GM21723 (cell line): ENCODE results near the gene COL19A1.
"Not testable (repeated sequence)": the region's sequence is repeated elsewhere in the genome, so short reads cannot be mapped to it uniquely, and the experiment has no call there.

Experiments used
- ATAC-seq: cut with Tn5 transposase; IDR thresholded peaks from one replicate; pipeline ENCODE4 v1.9.1; 2021; ENCODE audit warnings: mild to moderate bottlenecking, moderate library complexity; ENCODE audit not compliant: unreplicated experiment

The COL19A1 gene

GRCh38 chr6:69866351-69866769, at the start of gene COL19A1:
COL19A1 (plus strand) TSS chr6:69866556; CDS start chr6:69879568, 13,012 bp downstream.
- peak; percentile 63 for ATAC-seq

- ATAC-seq: peak; percentile 38
Measured at GRCh38 chr6:69816569-69816968, 49.8 kb upstream of the COL19A1 start.

GRCh38 chr6:69817358-69817757, 49.0 kb upstream of the COL19A1 start:
- ATAC-seq: no peak

- ATAC-seq: no peak
Measured at GRCh38 chr6:69818223-69818930, 48.0 kb upstream of the COL19A1 start.

- ATAC-seq: no peak
Measured at GRCh38 chr6:69819138-69819537, 47.2 kb upstream of the COL19A1 start.

GRCh38 chr6:69820018-69820417, 46.3 kb upstream of the COL19A1 start:
- ATAC-seq: no peak

- ATAC-seq: no peak
Measured at GRCh38 chr6:69820438-69820837, 45.9 kb upstream of the COL19A1 start.

- not testable (repeated sequence) for ATAC-seq
Measured at GRCh38 chr6:69824355-69824754, 42.0 kb upstream of the COL19A1 start.

GRCh38 chr6:69825904-69826303, 40.5 kb upstream of the COL19A1 start:
- ATAC-seq: no peak

- no peak for ATAC-seq
Measured at GRCh38 chr6:69827276-69827893, 39.0 kb upstream of the COL19A1 start.

GRCh38 chr6:69832558-69832957, 33.8 kb upstream of the COL19A1 start:
- ATAC-seq: no peak

GRCh38 chr6:69835414-69836179, 30.8 kb upstream of the COL19A1 start:
- ATAC-seq: peak; percentile 92

GRCh38 chr6:69841862-69842261, 24.5 kb upstream of the COL19A1 start:
- no peak for ATAC-seq

- ATAC-seq: no peak
Measured at GRCh38 chr6:69843189-69843588, 23.2 kb upstream of the COL19A1 start.

- ATAC-seq: no peak
Measured at GRCh38 chr6:69846312-69846711, 20.0 kb upstream of the COL19A1 start.

GRCh38 chr6:69846770-69847491, 19.4 kb upstream of the COL19A1 start:
- ATAC-seq: no peak

- ATAC-seq: no peak
Measured at GRCh38 chr6:69847492-69847788, 18.9 kb upstream of the COL19A1 start.

GRCh38 chr6:69848552-69848951, 17.8 kb upstream of the COL19A1 start:
- no peak for ATAC-seq

- no peak for ATAC-seq
Measured at GRCh38 chr6:69852706-69853105, 13.7 kb upstream of the COL19A1 start.

GRCh38 chr6:69861986-69862385, 4.4 kb upstream of the COL19A1 start:
- no peak for ATAC-seq

- ATAC-seq: no peak
Measured at GRCh38 chr6:69863766-69864165, 2.6 kb upstream of the COL19A1 start.
